ENCODE data around the gene TRIP6.
"Not testable (repeated sequence)": the region's sequence is repeated elsewhere in the genome, so short reads cannot be mapped to it uniquely, and the experiment has no call there.

TRIP6 gene

DNA sequence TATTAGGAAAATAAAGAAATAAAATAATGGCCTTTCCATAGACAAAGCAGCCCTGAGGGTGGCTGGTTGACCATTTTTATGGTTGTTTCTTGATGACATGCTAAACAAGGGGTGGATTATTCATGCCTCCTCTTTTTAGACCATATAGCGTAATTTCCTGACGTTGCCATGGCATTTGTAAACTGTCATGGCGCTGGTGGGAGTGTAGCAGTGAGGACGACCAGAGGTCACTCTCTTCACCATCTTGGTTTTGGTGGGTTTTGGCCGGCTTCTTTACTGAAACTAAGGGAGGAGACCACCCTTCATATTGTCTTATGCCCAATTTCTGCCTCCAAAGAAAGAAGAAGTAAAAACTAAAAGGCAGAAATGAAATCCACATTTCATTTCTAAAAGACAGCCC, 52.1 kb downstream of the TRIP6 start:
- not testable (repeated sequence) for DNase-seq

DNA sequence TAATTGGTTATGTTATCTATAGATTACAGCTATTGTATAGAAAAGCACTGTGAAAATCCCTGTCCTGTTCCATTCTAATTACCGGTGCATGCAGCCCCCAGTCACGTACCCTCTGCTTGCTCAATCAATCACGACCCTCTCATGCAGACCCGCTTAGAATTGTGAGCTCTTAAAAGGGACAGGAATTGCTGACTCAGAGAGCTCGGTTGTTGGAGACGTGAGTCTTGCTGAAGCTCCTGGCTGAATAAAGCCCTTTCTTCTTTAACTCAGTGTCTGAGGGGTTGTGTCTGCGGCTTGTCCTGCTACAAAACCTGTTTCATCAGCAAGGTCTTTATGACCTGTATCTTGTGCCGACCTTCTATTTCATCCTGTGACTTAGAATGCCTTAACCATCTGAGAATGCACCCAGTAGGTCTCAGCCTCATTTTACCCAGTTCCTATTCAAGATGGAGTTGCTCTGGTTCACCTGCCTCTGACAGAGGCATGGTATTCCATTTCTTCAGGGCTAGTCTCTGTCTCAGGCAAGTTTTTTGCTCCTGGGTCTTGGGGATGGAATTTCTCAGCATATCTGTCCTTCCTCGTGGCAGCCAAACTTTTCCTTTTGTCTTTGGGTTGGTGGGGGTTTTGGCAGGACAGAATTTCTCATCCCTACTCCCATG, 52.7 kb downstream of the TRIP6 start:
- DNase-seq = not testable (repeated sequence)

DNA sequence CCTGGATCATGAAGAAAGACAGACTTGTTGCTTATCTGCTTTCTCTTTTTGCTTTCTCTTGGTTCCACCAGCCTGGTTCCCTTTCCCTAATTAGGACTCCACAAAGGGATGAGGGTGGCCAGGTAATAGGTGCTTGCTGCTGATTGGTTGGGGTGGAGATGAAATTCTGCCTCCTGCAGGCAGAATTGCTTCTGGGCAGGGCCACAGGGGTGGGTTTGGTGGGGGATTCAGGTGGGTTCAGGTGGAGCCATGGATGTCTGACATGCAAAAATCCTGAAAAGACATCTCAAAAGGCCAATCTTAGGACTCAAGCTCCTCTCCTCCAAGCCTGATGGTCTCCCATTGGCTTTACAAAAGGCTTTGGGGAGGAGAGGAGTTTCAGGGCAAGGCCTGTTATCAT, 53.9 kb downstream of the TRIP6 start:
- DNase-seq = no peak

Measured in fibroblast of skin of abdomen (primary cell).